ENCODE results near the gene PTCD2.
"Not testable (repeated sequence)": the region's sequence is repeated elsewhere in the genome, so short reads cannot be mapped to it uniquely, and the experiment has no call there.

PTCD2 gene

GRCh38 chr5:72393052-72393451, 72.9 kb downstream of the PTCD2 start:
- H3K36me3 ChIP-seq (ENCODE audit: insufficient read depth, low read length), result no peaks in the 10 kb centered on the region
- TF ChIP-seq POLR2AphosphoS5 (IDR thresholded peaks at IDR 0.05; ENCODE audit: borderline replicate concordance, low read depth, low read length) (no peak), FOXP2 (optimal IDR thresholded peaks at IDR 0.05; ENCODE audit: control extremely low read depth, extremely low read length, insufficient read depth) (no peak), EZH2 (IDR thresholded peaks at IDR 0.05) (no peak)
- H3K9me3 ChIP-seq (ENCODE audit: low read depth, low read length), result no peaks in the 10 kb centered on the region
- no peak overlapping the region for H3K27ac ChIP-seq
- H3K4me3 ChIP-seq, result no peak overlapping the region
- H3K9ac ChIP-seq (ENCODE audit: insufficient read length), result no peak overlapping the region
- DNase-seq (ENCODE audit: low read depth, low spot score), result peak; percentile 30

- DNase-seq (ENCODE audit: low read depth, low spot score), result no peak
- TF ChIP-seq FOXP2 (optimal IDR thresholded peaks at IDR 0.05; ENCODE audit: control extremely low read depth, extremely low read length, insufficient read depth) (no peak), EZH2 (IDR thresholded peaks at IDR 0.05) (no peak), POLR2AphosphoS5 (IDR thresholded peaks at IDR 0.05; ENCODE audit: borderline replicate concordance, low read depth, low read length) (no peak)
These were observed 74.5 kb downstream of the PTCD2 start for GRCh38 chr5:72394688-72395087.

DNA sequence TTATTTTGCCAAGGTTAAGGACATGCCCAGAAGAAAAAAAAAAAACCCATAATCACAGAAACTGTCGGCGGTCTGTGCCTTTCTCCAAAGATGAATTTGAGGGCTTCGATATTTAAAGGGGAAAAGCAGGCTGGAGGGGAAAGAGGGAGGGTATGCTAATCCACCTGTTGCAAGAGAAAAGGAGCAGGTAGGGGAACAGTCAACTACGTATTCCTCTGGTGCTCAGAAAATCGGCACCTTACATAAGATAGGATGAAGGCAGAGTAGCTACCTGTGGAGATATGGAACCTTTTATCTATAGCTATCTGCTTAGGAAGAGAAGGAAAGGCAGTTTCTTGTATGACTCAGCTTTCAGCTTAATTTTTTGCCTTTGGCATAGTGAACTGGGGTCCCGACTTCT, 77.7 kb downstream of the PTCD2 start:
- Histone ChIP-seq H3K27ac (no peak overlapping the region), H3K36me3 (ENCODE audit: insufficient read depth, low read length) (no peaks in the 10 kb centered on the region), H3K9me3 (ENCODE audit: low read depth, low read length) (peaks cover 2% of the 10 kb centered on the region; the same call in 1 of the 2 replicates), H3K4me3 (no peak overlapping the region), H3K9ac (ENCODE audit: insufficient read length) (no peak overlapping the region)
- TF ChIP-seq FOXP2 (optimal IDR thresholded peaks at IDR 0.05; ENCODE audit: control extremely low read depth, extremely low read length, insufficient read depth), result no peak
- TF ChIP-seq POLR2AphosphoS5 (IDR thresholded peaks at IDR 0.05; ENCODE audit: borderline replicate concordance, low read depth, low read length), result no peak
- no peak for TF ChIP-seq EZH2 (IDR thresholded peaks at IDR 0.05)
- DNase-seq (ENCODE audit: low read depth, low spot score), result no peak

More at GRCh38 chr5:72394688-72395087, 74.5 kb downstream of the PTCD2 start:
- Histone ChIP-seq H3K27ac (no peak overlapping the region), H3K4me3 (no peak overlapping the region), H3K9ac (ENCODE audit: insufficient read length) (no peak overlapping the region), H3K36me3 (ENCODE audit: insufficient read depth, low read length) (no peaks in the 10 kb centered on the region), H3K9me3 (ENCODE audit: low read depth, low read length) (no peaks in the 10 kb centered on the region)

GRCh38 chr5:72400950-72401349, 80.8 kb downstream of the PTCD2 start:
- no peak overlapping the region for H3K4me3 ChIP-seq
- TF ChIP-seq POLR2AphosphoS5 (IDR thresholded peaks at IDR 0.05; ENCODE audit: borderline replicate concordance, low read depth, low read length) (no peak), FOXP2 (optimal IDR thresholded peaks at IDR 0.05; ENCODE audit: control extremely low read depth, extremely low read length, insufficient read depth) (no peak), EZH2 (IDR thresholded peaks at IDR 0.05) (no peak)
- DNase-seq (ENCODE audit: low read depth, low spot score), result no peak
- no peak overlapping the region for H3K9ac ChIP-seq (ENCODE audit: insufficient read length)
- no peak overlapping the region for H3K27ac ChIP-seq
- H3K36me3 ChIP-seq (ENCODE audit: insufficient read depth, low read length), result no peaks in the 10 kb centered on the region
- H3K9me3 ChIP-seq (ENCODE audit: low read depth, low read length), result peaks cover 2% of the 10 kb centered on the region; the same call in 1 of the 2 replicates

GRCh38 chr5:72402381-72402890, 82.3 kb downstream of the PTCD2 start:
- H3K9me3 ChIP-seq (ENCODE audit: low read depth, low read length), result peaks cover 2% of the 10 kb centered on the region; the same call in 1 of the 2 replicates
- TF ChIP-seq FOXP2 (optimal IDR thresholded peaks at IDR 0.05; ENCODE audit: control extremely low read depth, extremely low read length, insufficient read depth) (no peak), EZH2 (IDR thresholded peaks at IDR 0.05) (no peak), POLR2AphosphoS5 (IDR thresholded peaks at IDR 0.05; ENCODE audit: borderline replicate concordance, low read depth, low read length) (no peak)
- no peak overlapping the region for H3K4me3 ChIP-seq
- H3K36me3 ChIP-seq (ENCODE audit: insufficient read depth, low read length), result no peaks in the 10 kb centered on the region
- no peak overlapping the region for H3K9ac ChIP-seq (ENCODE audit: insufficient read length)
- no peak for DNase-seq (ENCODE audit: low read depth, low spot score)
- H3K27ac ChIP-seq, result no peak overlapping the region

- Histone ChIP-seq H3K36me3 (ENCODE audit: insufficient read depth, low read length) (no peaks in the 10 kb centered on the region), H3K27ac (no peak overlapping the region), H3K9me3 (ENCODE audit: low read depth, low read length) (peaks cover 2% of the 10 kb centered on the region; the same call in 1 of the 2 replicates), H3K4me3 (no peak overlapping the region), H3K9ac (ENCODE audit: insufficient read length) (no peak overlapping the region)
- no peak for DNase-seq (ENCODE audit: low read depth, low spot score)
- no peak for TF ChIP-seq FOXP2 (optimal IDR thresholded peaks at IDR 0.05; ENCODE audit: control extremely low read depth, extremely low read length, insufficient read depth)
- TF ChIP-seq EZH2 (IDR thresholded peaks at IDR 0.05), result no peak
- TF ChIP-seq POLR2AphosphoS5 (IDR thresholded peaks at IDR 0.05; ENCODE audit: borderline replicate concordance, low read depth, low read length), result no peak
These were observed 82.9 kb downstream of the PTCD2 start for GRCh38 chr5:72402959-72403628.

- not testable (repeated sequence) for H3K36me3 ChIP-seq (ENCODE audit: insufficient read depth, low read length); H3K27ac ChIP-seq; H3K9ac ChIP-seq (ENCODE audit: insufficient read length); H3K4me3 ChIP-seq; H3K9me3 ChIP-seq (ENCODE audit: low read depth, low read length); DNase-seq (ENCODE audit: low read depth, low spot score)
These were observed 84.6 kb downstream of the PTCD2 start for GRCh38 chr5:72404771-72405170.

- Histone ChIP-seq H3K36me3 (ENCODE audit: insufficient read depth, low read length) (no peaks in the 10 kb centered on the region), H3K9me3 (ENCODE audit: low read depth, low read length) (no peaks in the 10 kb centered on the region), H3K9ac (ENCODE audit: insufficient read length) (no peak overlapping the region), H3K27ac (no peak overlapping the region), H3K4me3 (no peak overlapping the region)
- DNase-seq (ENCODE audit: low read depth, low spot score), result no peak
- TF ChIP-seq EZH2 (IDR thresholded peaks at IDR 0.05) (no peak), POLR2AphosphoS5 (IDR thresholded peaks at IDR 0.05; ENCODE audit: borderline replicate concordance, low read depth, low read length) (no peak), FOXP2 (optimal IDR thresholded peaks at IDR 0.05; ENCODE audit: control extremely low read depth, extremely low read length, insufficient read depth) (no peak)
These were observed 86.9 kb downstream of the PTCD2 start for GRCh38 chr5:72407078-72407477.

DNA sequence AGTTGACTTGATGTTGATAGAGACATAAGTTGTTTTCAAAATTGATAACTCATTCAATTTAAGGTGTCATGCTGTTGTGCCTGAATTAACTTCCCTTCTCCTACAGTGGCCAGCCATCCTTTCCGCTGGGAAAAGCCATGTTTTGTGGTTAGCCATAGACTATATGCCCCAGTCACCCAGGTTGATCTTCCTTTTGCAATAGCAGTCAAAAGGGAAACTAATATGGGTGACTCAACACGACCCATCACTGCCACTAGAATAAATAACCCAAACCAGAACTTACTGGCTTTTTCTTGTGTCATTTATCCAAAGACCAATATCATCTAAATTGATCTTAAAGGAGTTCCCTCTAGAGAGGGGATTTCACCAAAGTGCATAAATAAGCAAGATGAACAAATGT, 87.4 kb downstream of the PTCD2 start:
- Histone ChIP-seq H3K9ac (ENCODE audit: insufficient read length) (no peak overlapping the region), H3K27ac (no peak overlapping the region), H3K36me3 (ENCODE audit: insufficient read depth, low read length) (no peaks in the 10 kb centered on the region), H3K9me3 (ENCODE audit: low read depth, low read length) (no peaks in the 10 kb centered on the region), H3K4me3 (no peak overlapping the region)
- no peak for TF ChIP-seq EZH2 (IDR thresholded peaks at IDR 0.05)
- TF ChIP-seq FOXP2 (optimal IDR thresholded peaks at IDR 0.05; ENCODE audit: control extremely low read depth, extremely low read length, insufficient read depth), result no peak
- TF ChIP-seq POLR2AphosphoS5 (IDR thresholded peaks at IDR 0.05; ENCODE audit: borderline replicate concordance, low read depth, low read length), result no peak
- DNase-seq (ENCODE audit: low read depth, low spot score), result no peak

Data from SK-N-MC (cell line).